Thyroid gland (tissue), 4 donors: ENCODE measurements around the gene L3MBTL4.

Source experiments
- CTCF ChIP-seq, 6 experiments: fragments of 200-600 bp in 3 of 6; fragments of 450-650 bp in 3 of 6; sonication (generic) in 3 of 6; IDR thresholded peaks; one replicate each; pipeline ENCODE4 v1.5.1; 2016 to 2019; ENCODE audit warnings: antibody characterized with exemption in 6 of 6, mild to moderate bottlenecking in 2 of 6, inconsistent platforms in 1 of 6, moderate library complexity in 1 of 6
- POLR2A ChIP-seq, 2 donors: fragments of 450-650 bp; IDR thresholded peaks; one replicate each; pipeline ENCODE4 v1.6.1; 2017; ENCODE audit warnings: antibody characterized with exemption in 2 of 2, mild to moderate bottlenecking in 2 of 2, moderate library complexity in 1 of 2

GRCh38 chr18:6103741-6104140, 311.0 kb downstream of the L3MBTL4 start:
- no peak for TF ChIP-seq CTCF (IDR thresholded peaks at IDR 0.05)
- TF ChIP-seq POLR2A (IDR thresholded peaks at IDR 0.05) = no peak
